GM12878 (cell line): ENCODE measurements around the gene EPAS1. TPM values are rescaled to one million over a fixed set of nuclear protein-coding genes. Genes with fewer than 3 reads are reported as not detected.

Experiments used
- ATAC-seq: fragments of 200-7000 bp; cut with Tn5 transposase; 3 replicates; pipeline ENCODE4 v1.9.1; 2020; ENCODE audit warnings: mild to moderate bottlenecking, moderate library complexity
- BruUV-seq: library from RNA; stranded (reverse); fragments of 400-500 nt; replicated peaks from 2 replicates; lab custom pipeline; 2021; lab: Mats Ljungman, UMichigan
- CTCF ChIA-PET: fragments of 300-600 bp; sonication (Branson Sonifier 250); formaldehyde crosslinking; extraction: SDS; loops from one replicate; lab custom pipeline; 2021; ENCODE audit warnings: inconsistent platforms; lab: Yijun Ruan, JAX
- POLR2A ChIA-PET: fragments of 350-600 bp; formaldehyde crosslinking; extraction: SDS; loops from one replicate; lab custom pipeline; 2021; ENCODE audit warnings: inconsistent platforms; lab: Charles Lee
- RAD21 ChIA-PET: fragments of 300-600 bp; sonication (Branson Sonifier 250); formaldehyde crosslinking; loops from one replicate; lab custom pipeline; 2023; ENCODE audit warnings: antibody characterized with exemption; ENCODE audit not compliant: unreplicated experiment; lab: Charles Lee
- SMC1A ChIA-PET: fragments of 300-600 bp; sonication (Branson Sonifier 250); formaldehyde crosslinking; loops from one replicate; lab custom pipeline; 2023; ENCODE audit not compliant: unreplicated experiment, uncharacterized antibody; lab: Charles Lee
- DNase-seq: peaks from one replicate; pipeline ENCODE4 v3.0.0-alpha.2; 2011; ENCODE audit warnings: low read depth, low spot score
- FAIRE-seq: peaks from 3 replicates; lab custom pipeline; 2011; peaks lifted over from hg19 to GRCh38; lab: Jason Lieb, UNC
- H2AFZ ChIP-seq: 2 replicates; pipeline ENCODE4 v1.6.0; 2011; ENCODE audit warnings: low read depth, low read length, control low read depth; ENCODE audit not compliant: control insufficient read depth
- H3K27ac ChIP-seq: 2 replicates; pipeline ENCODE4 v1.5.1; 2011; ENCODE audit warnings: control low read depth; ENCODE audit not compliant: control insufficient read depth, insufficient read depth
- H3K27me3 ChIP-seq, 2 experiments: replicated peaks in 1 of 2; 2 replicates each; pipeline versions ENCODE4 v1.6.0 to v1.6.1; 2011; ENCODE audit warnings: low read length in 1 of 2; ENCODE audit not compliant: control insufficient read depth in 2 of 2, insufficient read depth in 2 of 2
- H3K36me3 ChIP-seq, 2 experiments: 2 replicates each; pipeline ENCODE4 v1.5.1; 2011; ENCODE audit warnings: low read length in 1 of 2; ENCODE audit not compliant: control insufficient read depth in 2 of 2, insufficient read depth in 2 of 2
- H3K4me1 ChIP-seq: 2 replicates; pipeline ENCODE4 v1.6.1; 2011; ENCODE audit warnings: mild to moderate bottlenecking, low read length, moderate library complexity, mixed read lengths; ENCODE audit not compliant: control insufficient read depth, insufficient read depth
- H3K4me2 ChIP-seq: 2 replicates; pipeline ENCODE4 v1.6.0; 2011; ENCODE audit warnings: control low read depth; ENCODE audit not compliant: control insufficient read depth, insufficient read depth
- H3K4me3 ChIP-seq: fragments of 200-600 bp; sonication (generic); 2 replicates; pipeline ENCODE4 v1.5.1; 2016
- H3K79me2 ChIP-seq: 2 replicates; pipeline ENCODE4 v1.6.0; 2011; ENCODE audit warnings: low read length; ENCODE audit not compliant: control insufficient read depth, insufficient read depth
- H3K9ac ChIP-seq: 2 replicates; pipeline ENCODE4 v1.8.0; 2011; ENCODE audit warnings: low read length, control low read depth, mixed read lengths; ENCODE audit not compliant: control insufficient read depth, insufficient read depth
- H3K9me3 ChIP-seq: replicated peaks from 3 replicates; pipeline ENCODE4 v1.5.1; 2011; ENCODE audit warnings: mild to moderate bottlenecking, low read length; ENCODE audit not compliant: control insufficient read depth, insufficient read depth
- H4K20me1 ChIP-seq: 2 replicates; pipeline ENCODE4 v1.6.0; 2011; ENCODE audit not compliant: control insufficient read depth, insufficient read depth
- GABPA ChIP-seq: IDR thresholded peaks from 2 replicates; pipeline ENCODE4 v1.6.1; 2014; ENCODE audit warnings: antibody characterized with exemption, low read depth, mild to moderate bottlenecking, inconsistent platforms
- HCFC1 ChIP-seq: fragments of 150-350 bp; IDR thresholded peaks from 2 replicates; pipeline ENCODE4 v1.6.1; 2014; ENCODE audit warnings: low read length
- NFYB ChIP-seq: IDR thresholded peaks from 2 replicates; pipeline ENCODE4 v1.6.1; 2011; ENCODE audit warnings: low read depth, mild to moderate bottlenecking, low read length, improper control_type of control experiment, moderate library complexity; ENCODE audit not compliant: insufficient read depth
- ZBED1 ChIP-seq: IDR thresholded peaks from 2 replicates; pipeline ENCODE4 v1.6.1; 2016; ENCODE audit warnings: borderline replicate concordance
- ZNF217 ChIP-seq: fragments of 450-650 bp; IDR thresholded peaks from 2 replicates; pipeline ENCODE4 v1.6.1; 2017; ENCODE audit warnings: antibody characterized with exemption, mild to moderate bottlenecking
- WGBS: methylation state at CpG from one replicate; pipeline ENCODE4 v1.1.6; 2016; ENCODE audit warnings: low lambda C conversion rate; ENCODE audit not compliant: insufficient replicate concordance, insufficient coverage; ENCODE audit errors: missing lambda C conversion rate; 5-methylcytosine and 5-hydroxymethylcytosine counted together
- in situ Hi-C: fragments of 300-500 bp; cut with MboI; formaldehyde crosslinking; loops from 9 replicates; pipeline ENCODE4 v1.14.3; 2018; ENCODE audit warnings: mixed read lengths
- intact Hi-C: fragments of 100-400 bp; cut with micrococcal nuclease; formaldehyde crosslinking; loops from one replicate; pipeline ENCODE4 v1.14.2; 2022; ENCODE audit not compliant: unreplicated experiment
- polyA plus RNA-seq, 11 experiments: library from polyadenylated mRNA; depleted of rRNA in 4 of 11; unstranded in 6 of 11; stranded (reverse) in 5 of 11; fragments of >200 nt; fragmentation: Nextera tagmentation in 4 of 11; fragmentation: Illumina TruSeq in 1 of 11; extraction: Ambion mirVana in 4 of 11; extraction: Trizol in 1 of 11; gene quantifications; 1 replicate in 1 of 11; 2 replicates in 10 of 11; pipeline versions ENCODE4 v1.2.1 to v1.2.3, GENCODE V29; 2011 to 2016; ENCODE audit warnings: inconsistent platforms in 2 of 11, missing spikeins in 2 of 11, low read depth in 1 of 11
- total RNA-seq, 4 experiments: library from RNA; depleted of rRNA in 3 of 4; stranded (reverse); fragments of >200 nt in 3 of 4; fragmentation: Illumina TruSeq in 1 of 4; extraction: Trizol in 1 of 4; gene quantifications; 2 replicates each; pipeline versions ENCODE4 v1.2.1 to v1.2.3, GENCODE V29; 2013 to 2021
- TF ChIP-seq, protein P1 (sequence below): fragments of 450-650 bp; IDR thresholded peaks from 2 replicates; pipeline ENCODE4 v1.6.1; 2016; ENCODE audit warnings: mild to moderate bottlenecking
- TF ChIP-seq, protein P2 (sequence below): fragments of 450-650 bp; IDR thresholded peaks from 2 replicates; pipeline ENCODE4 v1.6.1; 2016; ENCODE audit warnings: mild to moderate bottlenecking, moderate library complexity, borderline replicate concordance
- TF ChIP-seq, protein P3 (sequence below): IDR thresholded peaks from 2 replicates; pipeline ENCODE4 v1.6.1; 2011; ENCODE audit warnings: mild to moderate bottlenecking, low read depth, low read length, moderate library complexity; ENCODE audit not compliant: insufficient replicate concordance

Gene EPAS1
- total and polyA plus RNA-seq, 10 of the 15 experiments (the other 5 are each of a cell fraction or from before 2014, with no cell fraction given), result 0.11 to 22.0 (median 1.3) TPM; not detected in 1

DNA sequence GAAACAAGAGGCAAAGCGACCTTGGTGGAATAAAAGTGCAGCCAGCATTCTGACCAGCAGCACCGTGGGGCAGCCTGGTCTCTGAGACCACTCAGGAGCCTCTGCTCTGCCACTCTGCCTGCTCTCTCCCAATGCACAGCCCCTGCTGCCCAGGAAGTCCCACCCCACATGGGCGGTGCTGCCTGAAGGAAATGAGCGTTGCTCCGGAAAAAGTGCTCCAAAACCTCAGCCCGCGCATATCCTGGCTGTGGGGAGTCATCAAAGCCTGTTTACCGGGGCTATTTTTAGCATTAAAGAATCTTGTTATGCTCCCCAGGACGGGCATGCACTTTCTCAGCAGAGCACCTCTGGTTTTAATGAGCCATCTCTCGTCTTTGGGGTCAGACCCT lies 54.5 kb downstream of the EPAS1 start:
- H3K79me2 ChIP-seq, result no peaks in the 10 kb centered on the region
- RAD21 ChIA-PET, result no interaction called here
- TF ChIP-seq GABPA (0 out of 2 replicates have a peak, but pooled peaks have one; percentile 36), ZBED1 (no peak), HCFC1 (no peak), ZNF217 (no peak), NFYB (peak; percentile 73)
- TF ChIP-seq, protein P1, sequence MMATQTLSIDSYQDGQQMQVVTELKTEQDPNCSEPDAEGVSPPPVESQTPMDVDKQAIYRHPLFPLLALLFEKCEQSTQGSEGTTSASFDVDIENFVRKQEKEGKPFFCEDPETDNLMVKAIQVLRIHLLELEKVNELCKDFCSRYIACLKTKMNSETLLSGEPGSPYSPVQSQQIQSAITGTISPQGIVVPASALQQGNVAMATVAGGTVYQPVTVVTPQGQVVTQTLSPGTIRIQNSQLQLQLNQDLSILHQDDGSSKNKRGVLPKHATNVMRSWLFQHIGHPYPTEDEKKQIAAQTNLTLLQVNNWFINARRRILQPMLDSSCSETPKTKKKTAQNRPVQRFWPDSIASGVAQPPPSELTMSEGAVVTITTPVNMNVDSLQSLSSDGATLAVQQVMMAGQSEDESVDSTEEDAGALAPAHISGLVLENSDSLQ, result peak; percentile 82
- TF ChIP-seq, protein P2, sequence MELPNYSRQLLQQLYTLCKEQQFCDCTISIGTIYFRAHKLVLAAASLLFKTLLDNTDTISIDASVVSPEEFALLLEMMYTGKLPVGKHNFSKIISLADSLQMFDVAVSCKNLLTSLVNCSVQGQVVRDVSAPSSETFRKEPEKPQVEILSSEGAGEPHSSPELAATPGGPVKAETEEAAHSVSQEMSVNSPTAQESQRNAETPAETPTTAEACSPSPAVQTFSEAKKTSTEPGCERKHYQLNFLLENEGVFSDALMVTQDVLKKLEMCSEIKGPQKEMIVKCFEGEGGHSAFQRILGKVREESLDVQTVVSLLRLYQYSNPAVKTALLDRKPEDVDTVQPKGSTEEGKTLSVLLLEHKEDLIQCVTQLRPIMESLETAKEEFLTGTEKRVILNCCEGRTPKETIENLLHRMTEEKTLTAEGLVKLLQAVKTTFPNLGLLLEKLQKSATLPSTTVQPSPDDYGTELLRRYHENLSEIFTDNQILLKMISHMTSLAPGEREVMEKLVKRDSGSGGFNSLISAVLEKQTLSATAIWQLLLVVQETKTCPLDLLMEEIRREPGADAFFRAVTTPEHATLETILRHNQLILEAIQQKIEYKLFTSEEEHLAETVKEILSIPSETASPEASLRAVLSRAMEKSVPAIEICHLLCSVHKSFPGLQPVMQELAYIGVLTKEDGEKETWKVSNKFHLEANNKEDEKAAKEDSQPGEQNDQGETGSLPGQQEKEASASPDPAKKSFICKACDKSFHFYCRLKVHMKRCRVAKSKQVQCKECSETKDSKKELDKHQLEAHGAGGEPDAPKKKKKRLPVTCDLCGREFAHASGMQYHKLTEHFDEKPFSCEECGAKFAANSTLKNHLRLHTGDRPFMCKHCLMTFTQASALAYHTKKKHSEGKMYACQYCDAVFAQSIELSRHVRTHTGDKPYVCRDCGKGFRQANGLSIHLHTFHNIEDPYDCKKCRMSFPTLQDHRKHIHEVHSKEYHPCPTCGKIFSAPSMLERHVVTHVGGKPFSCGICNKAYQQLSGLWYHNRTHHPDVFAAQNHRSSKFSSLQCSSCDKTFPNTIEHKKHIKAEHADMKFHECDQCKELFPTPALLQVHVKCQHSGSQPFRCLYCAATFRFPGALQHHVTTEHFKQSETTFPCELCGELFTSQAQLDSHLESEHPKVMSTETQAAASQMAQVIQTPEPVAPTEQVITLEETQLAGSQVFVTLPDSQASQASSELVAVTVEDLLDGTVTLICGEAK, result peak; percentile 23; the same call in 1 of the 2 replicates
- TF ChIP-seq, protein P3, sequence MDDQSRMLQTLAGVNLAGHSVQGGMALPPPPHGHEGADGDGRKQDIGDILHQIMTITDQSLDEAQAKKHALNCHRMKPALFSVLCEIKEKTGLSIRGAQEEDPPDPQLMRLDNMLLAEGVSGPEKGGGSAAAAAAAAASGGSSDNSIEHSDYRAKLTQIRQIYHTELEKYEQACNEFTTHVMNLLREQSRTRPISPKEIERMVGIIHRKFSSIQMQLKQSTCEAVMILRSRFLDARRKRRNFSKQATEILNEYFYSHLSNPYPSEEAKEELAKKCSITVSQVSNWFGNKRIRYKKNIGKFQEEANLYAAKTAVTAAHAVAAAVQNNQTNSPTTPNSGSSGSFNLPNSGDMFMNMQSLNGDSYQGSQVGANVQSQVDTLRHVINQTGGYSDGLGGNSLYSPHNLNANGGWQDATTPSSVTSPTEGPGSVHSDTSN, result peak; percentile 50
- in situ Hi-C loops, result loop anchor here (25.0 kb wide), 1 partner anchor 714 kb away; no protein-coding TSS in a partner anchor
- no peak overlapping the region for H3K9ac ChIP-seq
- intact Hi-C loops, result no loop called here
- WGBS, result 33% methylated on average over 10 of the region's 10 CpGs
- ATAC-seq (peak; percentile 87), FAIRE-seq (no peak), DNase-seq (no peak)
- no peaks in the 10 kb centered on the region; a peak in 1 of 4 replicates for H3K27me3 ChIP-seq
- peaks cover 5% of the 10 kb centered on the region for H3K4me1 ChIP-seq
- SMC1A ChIA-PET, result interaction anchor here (1.3 kb wide), 1 partner anchor 110 kb away, joined by 3 read pairs; no protein-coding TSS in a partner anchor
- peak overlapping the region; percentile 28; the same call in 1 of the 2 replicates for H3K4me3 ChIP-seq
- peak overlapping the region; percentile 57 for H3K4me2 ChIP-seq
- H4K20me1 ChIP-seq, result no peaks in the 10 kb centered on the region
- H2AFZ ChIP-seq, result peak overlapping the region; percentile 41
- H3K9me3 ChIP-seq, result no peaks in the 10 kb centered on the region
- H3K36me3 ChIP-seq, result no peaks in the 10 kb centered on the region; a peak in 1 of 4 replicates
- BruUV-seq, result TSS peak; percentile 31
- CTCF ChIA-PET, result no interaction called here
- no peak overlapping the region for H3K27ac ChIP-seq
- POLR2A ChIA-PET, result no interaction called here
